HEK293 (cell line): ENCODE measurements around the gene ZFYVE28.

Experiments used
- CTCF ChIA-PET: fragments of 350-600 bp; formaldehyde crosslinking; extraction: SDS; loops from one replicate; lab custom pipeline; 2021; ENCODE audit warnings: antibody characterized with exemption; lab: Yijun Ruan, JAX
- POLR2A ChIA-PET: fragments of 300-600 bp; formaldehyde crosslinking; extraction: SDS; loops from one replicate; lab custom pipeline; 2020; ENCODE audit warnings: antibody characterized with exemption, inconsistent platforms; lab: Yijun Ruan, JAX
- H3K27ac ChIP-seq: fragments of 200-500 bp; sonication (Bioruptor generic); 2 replicates; pipeline ENCODE4 v1.5.1; 2014; ENCODE audit warnings: low read depth, low read length, control low read depth, inconsistent platforms; ENCODE audit errors: extremely low read depth
- H3K36me3 ChIP-seq, 2 experiments: fragments of 200-500 bp in 1 of 2; sonication (Bioruptor generic) in 1 of 2; 1 replicate in 1 of 2; 2 replicates in 1 of 2; pipeline ENCODE4 v1.5.1; 2014 to 2017; ENCODE audit warnings: inconsistent platforms in 2 of 2, low read length in 2 of 2; ENCODE audit not compliant: control insufficient read depth in 2 of 2, insufficient read depth in 1 of 2
- H3K4me1 ChIP-seq: fragments of 200-500 bp; sonication (Bioruptor generic); 2 replicates; pipeline ENCODE4 v1.5.1; 2014; ENCODE audit warnings: mild to moderate bottlenecking, low read length, inconsistent platforms; ENCODE audit not compliant: control insufficient read depth, insufficient read depth
- H3K4me3 ChIP-seq: 2 replicates; pipeline ENCODE4 v1.5.1; 2011; ENCODE audit warnings: low read depth, mild to moderate bottlenecking, control low read depth, low read length, moderate library complexity
- H3K9me3 ChIP-seq: fragments of 200-500 bp; sonication (Bioruptor generic); 2 replicates; pipeline ENCODE4 v1.5.1; 2014; ENCODE audit warnings: low read depth, low read length, inconsistent platforms; ENCODE audit not compliant: control insufficient read depth, insufficient read depth
- GLI4 ChIP-seq: fragments of 450-650 bp; formaldehyde crosslinking; IDR thresholded peaks from 2 replicates; pipeline ENCODE4 v1.5.1; 2016; ENCODE audit warnings: missing biosample characterization, missing genetic modification characterization
- HOXD13 ChIP-seq: sonication (generic); formaldehyde crosslinking; IDR thresholded peaks from 2 replicates; pipeline ENCODE4 v1.8.0; 2022; ENCODE audit warnings: missing genetic modification reagents, borderline replicate concordance
- KLF8 ChIP-seq: fragments of 450-650 bp; formaldehyde crosslinking; IDR thresholded peaks from 2 replicates; pipeline ENCODE4 v1.5.1; 2016; ENCODE audit warnings: missing biosample characterization, missing genetic modification characterization
- REPIN1 ChIP-seq: fragments of 450-650 bp; formaldehyde crosslinking; IDR thresholded peaks from 2 replicates; pipeline ENCODE4 v1.5.1; 2017; ENCODE audit warnings: missing biosample characterization, missing genetic modification characterization, low read depth
- TRIM28 ChIP-seq: IDR thresholded peaks from 2 replicates; pipeline ENCODE4 v1.6.1; 2011; ENCODE audit warnings: low read length, control low read depth, borderline replicate concordance
- ZBTB20 ChIP-seq: fragments of 450-650 bp; formaldehyde crosslinking; IDR thresholded peaks from 2 replicates; pipeline ENCODE4 v1.5.1; 2016; ENCODE audit warnings: missing biosample characterization, missing genetic modification characterization
- ZFP37 ChIP-seq: fragments of 450-650 bp; formaldehyde crosslinking; IDR thresholded peaks from 2 replicates; pipeline ENCODE4 v1.5.1; 2016; ENCODE audit warnings: missing biosample characterization, missing genetic modification characterization
- ZNF121 ChIP-seq: fragments of 450-650 bp; formaldehyde crosslinking; IDR thresholded peaks from 2 replicates; pipeline ENCODE4 v1.5.1; 2016; ENCODE audit warnings: missing biosample characterization, missing genetic modification characterization
- ZNF175 ChIP-seq: fragments of 450-650 bp; formaldehyde crosslinking; IDR thresholded peaks from 2 replicates; pipeline ENCODE4 v1.5.1; 2016; ENCODE audit warnings: missing biosample characterization, missing genetic modification characterization
- ZNF2 ChIP-seq: fragments of 450-650 bp; formaldehyde crosslinking; IDR thresholded peaks from 2 replicates; pipeline ENCODE4 v1.5.1; 2016; ENCODE audit warnings: missing biosample characterization, missing genetic modification characterization
- ZNF202 ChIP-seq: fragments of 450-650 bp; formaldehyde crosslinking; IDR thresholded peaks from 2 replicates; pipeline ENCODE4 v1.5.1; 2016; ENCODE audit warnings: missing biosample characterization, missing genetic modification characterization, borderline replicate concordance
- ZNF214 ChIP-seq: fragments of 450-650 bp; formaldehyde crosslinking; IDR thresholded peaks from 2 replicates; pipeline ENCODE4 v1.5.1; 2017; ENCODE audit warnings: missing biosample characterization, mild to moderate bottlenecking, missing genetic modification characterization, borderline replicate concordance
- ZNF24 ChIP-seq: fragments of 450-650 bp; formaldehyde crosslinking; IDR thresholded peaks from 2 replicates; pipeline ENCODE4 v1.5.1; 2016; ENCODE audit warnings: missing biosample characterization, missing genetic modification characterization
- ZNF274 ChIP-seq, 2 experiments: fragments of 200-500 bp in 1 of 2; fragments of 450-650 bp in 1 of 2; sonication (Bioruptor generic) in 1 of 2; formaldehyde crosslinking in 1 of 2; IDR thresholded peaks; 2 replicates each; pipeline versions ENCODE4 v1.5.1 to v1.6.1; 2014 to 2016; ENCODE audit warnings: borderline replicate concordance in 1 of 2, inconsistent platforms in 1 of 2, low read length in 1 of 2, missing biosample characterization in 1 of 2, missing genetic modification characterization in 1 of 2
- ZNF292 ChIP-seq: fragments of 450-650 bp; formaldehyde crosslinking; IDR thresholded peaks from 2 replicates; pipeline ENCODE4 v1.5.1; 2016; ENCODE audit warnings: low read depth, missing biosample characterization, missing genetic modification characterization, borderline replicate concordance
- ZNF404 ChIP-seq: fragments of 450-650 bp; formaldehyde crosslinking; IDR thresholded peaks from 2 replicates; pipeline ENCODE4 v1.5.1; 2017; ENCODE audit warnings: missing biosample characterization, missing genetic modification characterization
- ZNF416 ChIP-seq: fragments of 450-650 bp; formaldehyde crosslinking; IDR thresholded peaks from 2 replicates; pipeline ENCODE4 v1.5.1; 2016; ENCODE audit warnings: missing biosample characterization, missing genetic modification characterization
- ZNF473 ChIP-seq: fragments of 450-650 bp; formaldehyde crosslinking; IDR thresholded peaks from 2 replicates; pipeline ENCODE4 v1.5.1; 2017; ENCODE audit warnings: missing biosample characterization, missing genetic modification characterization
- ZNF501 ChIP-seq: fragments of 450-650 bp; formaldehyde crosslinking; IDR thresholded peaks from 2 replicates; pipeline ENCODE4 v1.5.1; 2016; ENCODE audit warnings: missing biosample characterization, missing genetic modification characterization
- ZNF585B ChIP-seq: fragments of 450-650 bp; formaldehyde crosslinking; IDR thresholded peaks from 2 replicates; pipeline ENCODE4 v1.5.1; 2016; ENCODE audit warnings: missing biosample characterization, missing genetic modification characterization
- ZNF768 ChIP-seq: fragments of 450-650 bp; formaldehyde crosslinking; IDR thresholded peaks from 2 replicates; pipeline ENCODE4 v1.5.1; 2018; ENCODE audit warnings: missing biosample characterization, mild to moderate bottlenecking, missing genetic modification characterization
- ZSCAN30 ChIP-seq: fragments of 450-650 bp; IDR thresholded peaks from 2 replicates; pipeline ENCODE4 v1.5.1; 2018; ENCODE audit warnings: missing biosample characterization, mild to moderate bottlenecking, missing genetic modification characterization, moderate library complexity
- TF ChIP-seq, protein P1 (sequence below): fragments of 450-650 bp; formaldehyde crosslinking; conservative IDR thresholded peaks from 2 replicates; pipeline ENCODE4 v1.5.1; 2016; ENCODE audit warnings: low read depth, missing biosample characterization, missing genetic modification characterization
- TF ChIP-seq, protein P2 (sequence below): fragments of 450-650 bp; formaldehyde crosslinking; IDR thresholded peaks from 2 replicates; pipeline ENCODE4 v1.5.1; 2016; ENCODE audit warnings: missing biosample characterization, missing genetic modification characterization
- TF ChIP-seq, protein P3 (sequence below): fragments of 450-650 bp; formaldehyde crosslinking; IDR thresholded peaks from 2 replicates; pipeline ENCODE4 v1.5.1; 2016; ENCODE audit warnings: missing biosample characterization, missing genetic modification characterization, borderline replicate concordance
- TF ChIP-seq, protein P4 (sequence below): fragments of 450-650 bp; formaldehyde crosslinking; IDR thresholded peaks from 2 replicates; pipeline ENCODE4 v1.5.1; 2016; ENCODE audit warnings: missing biosample characterization, missing genetic modification characterization, low read depth

ZFYVE28 gene

DNA sequence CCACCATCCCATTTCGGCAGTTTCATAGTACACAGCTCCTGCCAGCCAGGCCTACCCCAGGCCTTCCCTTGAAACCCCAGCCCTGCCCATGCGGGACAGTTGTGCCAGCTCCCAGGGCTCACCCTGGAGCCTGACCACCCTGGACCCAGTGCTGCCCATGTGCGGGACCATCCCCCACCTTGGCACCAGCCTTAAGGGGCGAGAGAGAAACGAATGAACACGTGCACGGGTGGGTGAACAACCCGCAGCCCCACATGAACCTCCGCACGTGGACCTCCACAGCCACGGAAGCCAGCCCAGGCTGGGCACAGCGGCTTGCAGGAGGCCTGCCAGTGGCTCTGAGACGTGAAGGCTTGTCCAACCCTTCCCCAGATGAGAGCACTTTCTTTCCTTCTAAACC lies 80.5 kb downstream of the ZFYVE28 start:
- CTCF ChIA-PET = no interaction called here
- H3K36me3 ChIP-seq = no peaks in the 10 kb centered on the region
- H3K9me3 ChIP-seq = no peaks in the 10 kb centered on the region
- H3K27ac ChIP-seq = no peak overlapping the region
- TF ChIP-seq TRIM28 = no peak
- no peak for TF ChIP-seq ZNF202 (tag by site-specific recombination)
- TF ChIP-seq ZNF175 (tag by site-specific recombination) = no peak
- TF ChIP-seq, protein P1, sequence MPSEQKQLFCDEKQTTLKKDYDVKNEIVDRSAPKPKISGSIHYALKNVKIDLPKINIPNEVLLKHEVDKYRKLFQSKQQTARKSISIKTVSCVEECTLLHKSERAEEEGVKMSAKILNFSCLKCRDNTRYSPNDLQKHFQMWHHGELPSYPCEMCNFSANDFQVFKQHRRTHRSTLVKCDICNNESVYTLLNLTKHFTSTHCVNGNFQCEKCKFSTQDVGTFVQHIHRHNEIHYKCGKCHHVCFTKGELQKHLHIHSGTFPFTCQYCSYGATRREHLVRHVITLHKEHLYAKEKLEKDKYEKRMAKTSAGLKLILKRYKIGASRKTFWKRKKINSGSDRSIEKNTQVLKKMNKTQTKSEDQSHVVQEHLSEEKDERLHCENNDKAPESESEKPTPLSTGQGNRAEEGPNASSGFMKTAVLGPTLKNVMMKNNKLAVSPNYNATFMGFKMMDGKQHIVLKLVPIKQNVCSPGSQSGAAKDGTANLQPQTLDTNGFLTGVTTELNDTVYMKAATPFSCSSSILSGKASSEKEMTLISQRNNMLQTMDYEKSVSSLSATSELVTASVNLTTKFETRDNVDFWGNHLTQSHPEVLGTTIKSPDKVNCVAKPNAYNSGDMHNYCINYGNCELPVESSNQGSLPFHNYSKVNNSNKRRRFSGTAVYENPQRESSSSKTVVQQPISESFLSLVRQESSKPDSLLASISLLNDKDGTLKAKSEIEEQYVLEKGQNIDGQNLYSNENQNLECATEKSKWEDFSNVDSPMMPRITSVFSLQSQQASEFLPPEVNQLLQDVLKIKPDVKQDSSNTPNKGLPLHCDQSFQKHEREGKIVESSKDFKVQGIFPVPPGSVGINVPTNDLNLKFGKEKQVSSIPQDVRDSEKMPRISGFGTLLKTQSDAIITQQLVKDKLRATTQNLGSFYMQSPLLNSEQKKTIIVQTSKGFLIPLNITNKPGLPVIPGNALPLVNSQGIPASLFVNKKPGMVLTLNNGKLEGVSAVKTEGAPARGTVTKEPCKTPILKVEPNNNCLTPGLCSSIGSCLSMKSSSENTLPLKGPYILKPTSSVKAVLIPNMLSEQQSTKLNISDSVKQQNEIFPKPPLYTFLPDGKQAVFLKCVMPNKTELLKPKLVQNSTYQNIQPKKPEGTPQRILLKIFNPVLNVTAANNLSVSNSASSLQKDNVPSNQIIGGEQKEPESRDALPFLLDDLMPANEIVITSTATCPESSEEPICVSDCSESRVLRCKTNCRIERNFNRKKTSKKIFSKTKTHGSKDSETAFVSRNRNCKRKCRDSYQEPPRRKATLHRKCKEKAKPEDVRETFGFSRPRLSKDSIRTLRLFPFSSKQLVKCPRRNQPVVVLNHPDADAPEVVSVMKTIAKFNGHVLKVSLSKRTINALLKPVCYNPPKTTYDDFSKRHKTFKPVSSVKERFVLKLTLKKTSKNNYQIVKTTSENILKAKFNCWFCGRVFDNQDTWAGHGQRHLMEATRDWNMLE = no peak
- no peak for TF ChIP-seq HOXD13 (CRISPR knock-in tag)
- TF ChIP-seq ZNF2 (tag by site-specific recombination) = no peak
- no peak for TF ChIP-seq ZNF501 (tag by site-specific recombination)
- TF ChIP-seq, protein P2, sequence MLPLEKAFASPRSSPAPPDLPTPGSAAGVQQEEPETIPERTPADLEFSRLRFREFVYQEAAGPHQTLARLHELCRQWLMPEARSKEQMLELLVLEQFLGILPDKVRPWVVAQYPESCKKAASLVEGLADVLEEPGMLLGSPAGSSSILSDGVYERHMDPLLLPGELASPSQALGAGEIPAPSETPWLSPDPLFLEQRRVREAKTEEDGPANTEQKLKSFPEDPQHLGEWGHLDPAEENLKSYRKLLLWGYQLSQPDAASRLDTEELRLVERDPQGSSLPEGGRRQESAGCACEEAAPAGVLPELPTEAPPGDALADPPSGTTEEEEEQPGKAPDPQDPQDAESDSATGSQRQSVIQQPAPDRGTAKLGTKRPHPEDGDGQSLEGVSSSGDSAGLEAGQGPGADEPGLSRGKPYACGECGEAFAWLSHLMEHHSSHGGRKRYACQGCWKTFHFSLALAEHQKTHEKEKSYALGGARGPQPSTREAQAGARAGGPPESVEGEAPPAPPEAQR (tag by site-specific recombination) = no peak
- TF ChIP-seq ZNF473 = no peak
- no peak for TF ChIP-seq ZNF274 (IDR thresholded peaks at IDR 0.05; ENCODE audit: low read length)
- TF ChIP-seq ZNF274 (tag by site-specific recombination; IDR thresholded peaks at IDR 0.05; ENCODE audit: borderline replicate concordance) = no peak
- TF ChIP-seq ZNF214 (tag by site-specific recombination) = no peak
- no peak for TF ChIP-seq ZFP37 (tag by site-specific recombination)
- TF ChIP-seq KLF8 (tag by site-specific recombination) = no peak
- TF ChIP-seq, protein P3, sequence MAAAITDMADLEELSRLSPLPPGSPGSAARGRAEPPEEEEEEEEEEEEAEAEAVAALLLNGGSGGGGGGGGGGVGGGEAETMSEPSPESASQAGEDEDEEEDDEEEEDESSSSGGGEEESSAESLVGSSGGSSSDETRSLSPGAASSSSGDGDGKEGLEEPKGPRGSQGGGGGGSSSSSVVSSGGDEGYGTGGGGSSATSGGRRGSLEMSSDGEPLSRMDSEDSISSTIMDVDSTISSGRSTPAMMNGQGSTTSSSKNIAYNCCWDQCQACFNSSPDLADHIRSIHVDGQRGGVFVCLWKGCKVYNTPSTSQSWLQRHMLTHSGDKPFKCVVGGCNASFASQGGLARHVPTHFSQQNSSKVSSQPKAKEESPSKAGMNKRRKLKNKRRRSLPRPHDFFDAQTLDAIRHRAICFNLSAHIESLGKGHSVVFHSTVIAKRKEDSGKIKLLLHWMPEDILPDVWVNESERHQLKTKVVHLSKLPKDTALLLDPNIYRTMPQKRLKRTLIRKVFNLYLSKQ (tag by site-specific recombination) = no peak
- no peak for TF ChIP-seq ZNF404 (tag by site-specific recombination)
- TF ChIP-seq ZNF292 (tag by site-specific recombination) = no peak
- POLR2A ChIA-PET = no interaction called here
- no peak overlapping the region for H3K4me3 ChIP-seq
- no peaks in the 10 kb centered on the region for H3K4me1 ChIP-seq

DNA sequence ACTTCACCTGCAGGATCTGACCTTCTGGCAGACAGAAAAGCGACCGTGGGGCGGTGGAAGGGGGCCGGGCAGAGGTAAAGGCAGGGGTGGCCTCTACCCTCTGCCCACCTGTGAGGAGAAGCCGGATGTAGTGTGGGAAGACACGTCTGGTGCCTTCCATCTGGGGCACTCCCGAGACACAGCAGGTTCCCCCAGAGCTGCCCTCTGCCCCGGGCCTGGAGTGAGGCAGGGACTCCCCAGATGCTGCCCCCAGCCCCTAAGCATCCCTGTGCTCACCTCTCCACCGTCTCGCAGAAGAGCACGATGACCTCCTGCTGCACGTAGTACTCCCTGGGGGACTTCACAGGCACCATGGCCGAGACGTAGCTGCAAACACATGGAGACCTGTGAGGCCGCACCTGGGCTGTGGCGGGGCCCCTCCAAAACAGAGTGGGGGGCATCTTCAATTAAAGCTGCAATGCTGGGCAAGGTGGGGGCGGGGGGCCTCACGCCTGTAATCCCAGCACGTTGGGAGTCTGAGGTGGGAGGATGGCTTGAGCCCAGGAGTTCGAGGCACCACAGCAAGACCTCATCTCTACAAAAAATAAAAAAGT lies 81.2 kb downstream of the ZFYVE28 start:
- H3K27ac ChIP-seq = no peak overlapping the region
- ChIA-PET CTCF (no interaction called here), POLR2A (no interaction called here)
- H3K4me3 ChIP-seq = no peak overlapping the region
- no peaks in the 10 kb centered on the region for H3K36me3 ChIP-seq
- H3K9me3 ChIP-seq = no peaks in the 10 kb centered on the region
- H3K4me1 ChIP-seq = no peaks in the 10 kb centered on the region
- TF ChIP-seq GLI4 (tag by site-specific recombination) = no peak
- TF ChIP-seq, protein P4, sequence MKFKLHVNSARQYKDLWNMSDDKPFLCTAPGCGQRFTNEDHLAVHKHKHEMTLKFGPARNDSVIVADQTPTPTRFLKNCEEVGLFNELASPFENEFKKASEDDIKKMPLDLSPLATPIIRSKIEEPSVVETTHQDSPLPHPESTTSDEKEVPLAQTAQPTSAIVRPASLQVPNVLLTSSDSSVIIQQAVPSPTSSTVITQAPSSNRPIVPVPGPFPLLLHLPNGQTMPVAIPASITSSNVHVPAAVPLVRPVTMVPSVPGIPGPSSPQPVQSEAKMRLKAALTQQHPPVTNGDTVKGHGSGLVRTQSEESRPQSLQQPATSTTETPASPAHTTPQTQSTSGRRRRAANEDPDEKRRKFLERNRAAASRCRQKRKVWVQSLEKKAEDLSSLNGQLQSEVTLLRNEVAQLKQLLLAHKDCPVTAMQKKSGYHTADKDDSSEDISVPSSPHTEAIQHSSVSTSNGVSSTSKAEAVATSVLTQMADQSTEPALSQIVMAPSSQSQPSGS (tag by site-specific recombination) = no peak
- TF ChIP-seq ZSCAN30 = no peak
- TF ChIP-seq ZNF585B = no peak
- no peak for TF ChIP-seq ZNF121 (tag by site-specific recombination)
- TF ChIP-seq REPIN1 (tag by site-specific recombination) = no peak
- no peak for TF ChIP-seq ZNF768 (tag by site-specific recombination)
- TF ChIP-seq ZNF24 (tag by site-specific recombination) = no peak
- TF ChIP-seq ZBTB20 (tag by site-specific recombination) = no peak
- TF ChIP-seq ZNF416 (tag by site-specific recombination) = no peak
